ENCODE results near the gene ALDH3B2.
"Not testable (repeated sequence)": the region's sequence is repeated elsewhere in the genome, so short reads cannot be mapped to it uniquely, and the experiment has no call there.

- not testable (repeated sequence) for TF ChIP-seq CTCF, POLR2AphosphoS5 (IDR thresholded peaks at IDR 0.05)
These were observed 48.1 kb downstream of the ALDH3B2 start for GRCh38 chr11:67626131-67626833.
